ENCODE results near the gene DCTN3. TPM values are rescaled to one million over a fixed set of nuclear protein-coding genes. Genes with fewer than 3 reads are reported as not detected.
A peak's percentile ranks its signal among the peaks of the same experiment; 100 is the strongest.

DCTN3 gene
- total RNA-seq, 1 donor from 2014 or later, result 67.6 TPM

- ATAC-seq (peak; percentile 51), DNase-seq (ENCODE audit: low spot score) (no peak)
- intact Hi-C loops (cut with DNase I), result no loop called here
Measured at GRCh38 chr9:34578241-34579103, 41.8 kb downstream of the DCTN3 start.

GRCh38 chr9:34577400-34578240 lies 42.7 kb downstream of the DCTN3 start:
- DNase-seq (ENCODE audit: low spot score) (peak; percentile 59), ATAC-seq (no peak)
- intact Hi-C loops (cut with DNase I), result no loop called here

DNA sequence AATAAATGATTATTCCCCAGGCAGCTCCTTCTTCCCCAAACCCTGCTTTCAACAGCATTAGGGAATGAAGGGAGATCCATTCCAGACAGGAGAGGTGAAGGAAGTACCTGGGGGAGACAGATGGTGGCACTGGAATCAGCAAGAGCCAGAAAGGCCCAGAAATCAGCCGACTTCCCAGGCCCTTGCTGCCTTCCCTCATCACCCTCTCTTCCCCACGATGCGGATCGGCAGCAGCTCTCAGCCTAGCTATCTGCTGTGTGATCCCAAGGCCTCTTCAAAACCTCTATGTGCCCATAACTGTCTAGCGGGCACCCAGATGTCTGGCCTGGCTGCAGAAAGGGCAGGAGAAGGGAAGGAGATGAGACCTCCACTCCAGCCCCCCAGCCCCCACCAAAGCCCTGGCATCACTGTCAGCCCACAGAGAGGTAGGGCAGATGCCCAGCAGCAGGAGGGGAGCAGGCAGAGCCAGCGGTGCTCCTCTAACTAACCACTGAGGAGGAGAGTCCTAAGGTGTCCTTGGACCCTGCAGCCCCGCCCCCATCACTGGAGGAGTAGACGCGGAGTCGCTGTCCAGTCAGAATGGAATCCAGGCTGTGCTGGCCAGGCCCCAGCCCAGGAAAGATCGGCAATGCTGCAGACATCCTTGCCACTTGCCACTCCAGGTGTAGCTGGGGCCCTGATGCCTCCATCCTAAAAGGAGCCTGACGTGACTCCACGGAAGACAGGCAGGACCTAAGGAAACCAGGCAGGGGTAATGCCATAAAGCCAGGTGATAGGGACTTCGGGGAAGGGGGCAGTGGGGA lies 43.5 kb downstream of the DCTN3 start:
- intact Hi-C loops (cut with DNase I), result no loop called here
- peak; percentile 16 for ATAC-seq
- DNase-seq (ENCODE audit: low spot score), result no peak

DNA sequence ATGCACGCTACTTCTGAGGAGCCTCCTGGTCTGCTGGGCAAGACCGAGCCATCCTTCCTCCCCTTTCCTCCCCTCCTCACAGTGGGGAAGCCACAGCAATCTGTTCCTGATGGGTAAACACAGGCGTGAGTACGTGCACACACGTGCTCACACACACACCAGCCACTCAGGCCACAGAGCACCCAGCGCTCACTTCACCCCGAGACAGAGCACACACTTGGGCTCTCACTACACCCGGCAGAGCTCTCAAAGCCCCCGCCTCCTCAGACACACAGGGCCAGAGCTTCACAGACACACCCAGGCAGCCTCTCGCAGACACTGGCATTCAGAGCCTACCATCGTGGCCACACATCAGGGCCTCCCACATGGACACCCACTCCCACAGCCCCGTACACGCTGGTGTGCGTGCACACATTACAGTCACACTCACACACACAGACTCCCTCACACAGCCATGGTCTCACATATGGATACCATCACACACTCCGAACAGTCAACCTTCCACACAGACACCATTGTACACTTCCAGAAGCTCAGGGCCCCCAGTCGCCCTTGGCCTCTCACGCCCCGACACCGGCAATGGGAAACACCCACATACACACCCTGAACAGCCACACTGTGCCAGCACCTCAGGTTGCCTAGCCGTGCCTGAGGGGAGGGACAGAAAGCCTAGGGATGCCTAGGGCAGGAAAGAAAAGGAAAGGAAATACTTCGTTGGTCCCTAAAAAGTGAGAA lies 44.3 kb downstream of the DCTN3 start:
- peak; percentile 17 for ATAC-seq
- intact Hi-C loops (cut with DNase I), result no loop called here
- DNase-seq (ENCODE audit: low spot score), result no peak

DNA sequence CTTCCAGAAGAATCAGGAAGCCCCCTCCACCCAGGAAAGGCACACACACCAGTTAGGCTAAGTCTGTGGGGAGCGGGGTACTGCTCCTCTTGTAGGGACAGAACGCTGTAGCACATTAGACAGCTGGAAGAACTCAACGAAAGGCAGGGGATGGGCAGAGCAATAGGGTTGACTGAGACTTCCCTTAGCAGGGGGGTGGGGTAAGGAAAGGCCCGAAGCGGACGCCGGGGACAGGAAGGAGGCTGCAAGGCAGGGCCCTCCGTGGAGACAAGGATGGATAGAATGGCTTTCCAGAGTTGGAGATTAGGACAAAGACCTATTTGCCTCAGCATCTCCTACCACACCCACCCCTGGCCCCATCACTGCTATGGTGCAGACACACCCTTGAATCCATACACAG lies 45.1 kb downstream of the DCTN3 start:
- intact Hi-C loops (cut with DNase I), result no loop called here

DNA sequence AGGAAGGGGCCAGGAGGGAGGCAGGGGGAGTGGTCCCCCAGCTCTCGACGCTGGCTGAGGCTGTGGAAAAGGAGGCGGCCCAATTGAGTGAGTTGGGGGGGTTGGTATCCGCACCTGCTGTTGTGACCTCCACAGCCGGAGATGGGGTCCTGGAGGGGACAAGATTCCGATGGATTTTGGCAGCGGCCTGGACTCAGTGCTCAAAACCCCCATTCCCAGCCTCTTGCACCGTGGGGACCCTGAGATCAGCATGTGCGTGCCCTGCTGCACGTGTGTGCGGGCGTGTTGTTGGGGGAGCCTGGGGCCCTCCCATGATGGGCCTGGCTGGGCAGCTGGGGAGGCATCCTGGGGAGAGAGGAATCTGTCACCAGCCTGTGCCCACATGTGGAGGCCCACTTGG lies 45.7 kb downstream of the DCTN3 start:
- ATAC-seq, result no peak
- intact Hi-C loops (cut with DNase I), result no loop called here
- no peak for DNase-seq (ENCODE audit: low spot score)

More for the DNA sequence above, 45.1 kb downstream of the DCTN3 start:
- DNase-seq (ENCODE audit: low spot score) (no peak), ATAC-seq (no peak)

DNA sequence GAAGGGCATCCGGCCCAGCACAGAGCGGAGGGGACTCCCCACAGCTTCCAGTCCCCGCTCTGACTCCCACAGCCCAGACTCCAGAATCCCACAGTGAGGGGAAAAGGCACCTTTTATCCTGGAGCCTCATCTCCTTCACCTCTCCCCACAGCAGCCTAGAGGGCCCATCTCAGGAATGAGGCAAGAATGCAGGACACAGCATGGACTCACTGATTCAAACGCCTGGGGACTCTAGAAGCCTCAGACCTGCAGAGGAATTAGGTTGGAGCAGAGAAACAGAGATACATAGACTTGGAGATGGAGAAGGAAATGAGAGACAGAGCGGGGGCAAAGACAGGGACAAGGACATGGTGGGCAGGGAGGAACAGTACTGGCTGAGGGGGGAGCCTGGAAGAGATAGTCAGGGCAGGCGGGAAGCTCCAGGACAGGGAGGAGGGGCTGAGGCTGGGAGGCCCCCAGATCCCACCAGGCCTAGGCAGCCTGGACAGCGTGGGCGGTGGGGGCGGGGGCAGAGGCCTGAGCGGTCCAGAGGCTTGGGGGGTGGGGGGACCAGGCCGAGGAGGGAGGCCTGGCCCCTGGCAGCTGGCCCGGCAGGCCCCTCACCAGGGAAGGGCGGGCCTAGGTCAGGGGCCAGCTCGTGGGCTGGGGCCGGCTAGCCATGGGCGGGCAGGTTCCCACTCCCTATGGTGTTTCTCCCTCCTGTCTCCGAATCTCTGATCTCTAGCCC lies 46.5 kb downstream of the DCTN3 start:
- ATAC-seq, result no peak
- DNase-seq (ENCODE audit: low spot score), result no peak
- intact Hi-C loops (cut with DNase I), result no loop called here

- intact Hi-C loops (cut with DNase I), result no loop called here
- DNase-seq (ENCODE audit: low spot score) (no peak), ATAC-seq (no peak)
Measured at GRCh38 chr9:34572628-34573027, 47.7 kb downstream of the DCTN3 start.

DNA sequence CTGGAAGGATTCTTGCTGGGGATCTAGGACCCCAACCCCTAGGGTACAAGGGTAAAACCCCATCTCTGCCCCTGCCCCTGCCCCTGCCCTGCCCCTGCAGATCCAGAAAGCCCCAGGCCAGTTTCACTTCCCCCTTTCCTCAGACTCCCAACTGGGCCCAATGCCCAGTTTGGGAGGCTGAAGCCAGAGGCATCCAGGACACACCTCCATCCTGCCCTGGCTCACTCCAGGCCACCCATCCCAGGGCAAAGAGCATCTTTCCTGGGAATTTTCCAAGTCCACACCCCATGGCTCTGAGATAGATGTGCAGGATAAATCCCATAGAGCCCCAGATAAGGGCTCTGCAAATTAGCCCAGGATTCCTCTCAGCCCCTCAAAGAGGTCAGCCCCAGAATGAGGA lies 48.2 kb downstream of the DCTN3 start:
- no peak for DNase-seq (ENCODE audit: low spot score)
- intact Hi-C loops (cut with DNase I), result no loop called here
- ATAC-seq, result peak; percentile 70

- ATAC-seq (peak; percentile 47), DNase-seq (ENCODE audit: low spot score) (no peak)
- intact Hi-C loops (cut with DNase I), result no loop called here
Measured at GRCh38 chr9:34571481-34571810, 48.8 kb downstream of the DCTN3 start.

- ATAC-seq (no peak), DNase-seq (ENCODE audit: low spot score) (no peak)
- intact Hi-C loops (cut with DNase I), result no loop called here
Measured at GRCh38 chr9:34570809-34571480, 49.4 kb downstream of the DCTN3 start.

DNA sequence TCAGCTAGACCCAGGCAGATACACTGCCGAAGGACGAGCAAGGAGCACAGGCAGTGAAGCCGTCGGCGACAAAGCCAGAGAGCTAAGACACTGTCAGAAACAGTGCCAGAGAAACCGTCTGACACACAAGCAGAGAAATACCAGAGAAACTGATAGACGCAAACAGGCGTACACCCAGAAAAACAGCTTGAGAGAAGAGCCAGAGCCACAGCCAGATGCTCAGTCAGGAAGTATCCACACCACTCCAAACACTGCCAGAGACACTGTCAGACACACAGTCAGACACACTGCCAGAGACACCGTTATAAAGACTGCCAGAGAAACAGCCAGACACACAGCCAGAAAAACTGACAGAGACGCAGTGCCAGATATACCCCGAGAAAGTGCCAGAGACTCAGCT lies 49.9 kb downstream of the DCTN3 start:
- DNase-seq (ENCODE audit: low spot score), result no peak
- intact Hi-C loops (cut with DNase I), result no loop called here
- ATAC-seq, result no peak

GRCh38 chr9:34568774-34569173 lies 51.5 kb downstream of the DCTN3 start:
- DNase-seq (ENCODE audit: low spot score) (no peak), ATAC-seq (no peak)
- intact Hi-C loops (cut with DNase I), result no loop called here

DNA sequence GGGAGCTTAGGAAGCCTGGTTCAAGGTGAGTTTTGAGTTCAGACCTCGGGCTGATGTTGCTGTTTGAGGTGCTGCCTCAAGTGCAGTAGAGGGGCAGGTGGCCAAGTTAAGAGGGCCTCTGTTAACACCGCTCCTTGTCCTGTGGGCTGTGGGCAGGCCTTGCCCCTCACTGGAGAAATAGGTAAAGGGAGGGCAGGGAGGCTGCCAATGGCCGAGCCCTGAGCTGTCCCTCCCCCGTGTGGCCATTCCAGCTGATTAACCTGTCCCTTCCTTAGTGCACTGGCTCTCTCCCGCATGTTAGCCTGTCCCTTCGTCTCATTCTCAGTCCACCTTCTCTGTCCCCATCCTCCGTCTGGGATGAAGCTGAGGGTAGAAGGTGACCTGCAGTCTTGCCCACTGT lies 52.2 kb downstream of the DCTN3 start:
- ATAC-seq (no peak), DNase-seq (ENCODE audit: low spot score) (no peak)
- intact Hi-C loops (cut with DNase I), result no loop called here

GRCh38 chr9:34566972-34567371 lies 53.3 kb downstream of the DCTN3 start:
- intact Hi-C loops (cut with DNase I), result no loop called here
- ATAC-seq, result no peak
- no peak for DNase-seq (ENCODE audit: low spot score)

DNA sequence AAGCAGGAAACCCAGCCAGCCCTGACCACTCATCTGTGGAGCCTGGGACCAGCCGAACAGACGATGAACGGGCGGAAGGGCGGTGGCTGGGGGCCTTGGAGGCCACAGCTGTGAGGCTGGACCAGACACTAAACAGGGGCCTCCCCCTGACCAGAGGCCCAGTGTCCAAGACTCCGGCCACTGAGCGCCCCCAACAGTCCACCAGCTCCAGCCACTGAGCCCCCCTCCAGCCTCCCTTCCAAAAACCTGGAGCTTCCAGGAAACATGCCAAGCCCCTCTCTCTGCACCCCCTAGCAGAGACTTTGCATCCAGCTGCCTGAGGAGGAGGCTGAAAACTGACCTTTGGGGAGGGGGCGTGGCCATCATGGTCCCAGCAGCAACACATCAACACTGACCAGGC lies 54.0 kb downstream of the DCTN3 start:
- no peak for DNase-seq (ENCODE audit: low spot score)
- intact Hi-C loops (cut with DNase I), result no loop called here
- no peak for ATAC-seq

DNA sequence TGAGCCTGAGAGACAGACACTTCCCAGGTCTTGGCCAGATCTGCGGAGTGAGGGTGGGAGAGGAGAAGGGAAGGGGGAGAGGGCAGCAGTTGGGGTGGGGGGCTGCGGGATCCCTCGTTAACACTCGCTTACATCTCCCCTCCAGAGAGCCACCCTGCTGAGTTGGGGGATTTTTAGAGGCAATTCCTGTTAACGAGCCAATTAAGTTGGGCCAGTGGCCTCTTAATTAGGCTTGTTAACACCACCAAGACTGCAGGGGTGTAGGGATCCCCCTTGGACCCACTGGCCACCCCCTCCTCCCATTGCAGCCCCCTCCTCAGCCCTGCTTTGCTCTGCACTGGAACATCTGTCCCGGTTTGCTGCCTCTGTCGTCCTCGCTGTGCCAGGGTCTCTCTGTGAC lies 54.4 kb downstream of the DCTN3 start:
- intact Hi-C loops (cut with DNase I), result no loop called here
- ATAC-seq (no peak), DNase-seq (ENCODE audit: low spot score) (no peak)

DNA sequence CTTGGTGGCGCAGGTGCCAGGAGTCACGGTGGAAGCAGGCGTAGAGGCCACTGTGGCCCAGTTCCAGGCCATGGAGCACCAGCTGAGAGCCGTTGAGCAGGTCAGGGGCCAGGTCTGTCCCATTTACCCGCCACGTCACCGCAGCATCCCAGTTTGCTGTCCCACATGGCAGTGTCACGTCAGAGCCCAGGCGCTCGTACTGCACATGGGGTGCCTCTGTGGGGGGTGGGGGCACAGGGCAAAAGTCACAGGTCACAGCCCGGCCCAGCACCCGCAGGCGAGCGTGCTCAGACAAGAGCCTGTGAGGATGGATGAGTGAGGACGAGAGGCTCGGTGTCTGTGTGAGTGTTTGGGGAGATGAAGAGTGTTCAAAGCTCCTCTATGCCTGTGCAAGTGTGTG lies 55.7 kb downstream of the DCTN3 start:
- intact Hi-C loops (cut with DNase I), result no loop called here
- DNase-seq (ENCODE audit: low spot score), result no peak
- ATAC-seq, result no peak

Measured in sciatic nerve (tissue), 2 donors.